Gastroesophageal sphincter (tissue), 4 donors: Measurements from ENCODE around the gene ARFRP1. TPM values are rescaled to one million over a fixed set of nuclear protein-coding genes. Genes with fewer than 3 reads are reported as not detected.

Source experiments
- ATAC-seq: fragments of 150-250 bp; one replicate; pipeline ENCODE4 v1.9.1; 2016; ENCODE audit warnings: mild to moderate bottlenecking, moderate library complexity
- H3K27ac ChIP-seq, 4 donors: fragments of 200-600 bp; sonication (generic) in 3 of 4; 1 replicate in 3 of 4; 2 replicates in 1 of 4; pipeline ENCODE4 v1.5.1; 2016 to 2019
- H3K27me3 ChIP-seq: fragments of 200-600 bp; sonication (generic); one replicate; pipeline ENCODE4 v1.5.1; 2019
- H3K36me3 ChIP-seq, 2 donors: fragments of 200-600 bp; sonication (generic); one replicate each; pipeline ENCODE4 v1.5.1; 2019; ENCODE audit warnings: control low read depth in 1 of 2
- H3K4me1 ChIP-seq, 3 donors: fragments of 200-600 bp; sonication (generic); 1 replicate in 2 of 3; 2 replicates in 1 of 3; pipeline ENCODE4 v1.5.1; 2016 to 2019; ENCODE audit warnings: control low read depth in 2 of 3
- H3K4me3 ChIP-seq, 2 donors: fragments of 200-600 bp; sonication (generic); one replicate each; pipeline ENCODE4 v1.5.1; 2019; ENCODE audit warnings: mild to moderate bottlenecking in 1 of 2, moderate library complexity in 1 of 2
- H3K9me3 ChIP-seq, 3 donors: fragments of 200-600 bp; sonication (generic); one replicate each; pipeline ENCODE4 v1.5.1; 2017 to 2019; ENCODE audit warnings: control low read depth in 2 of 3
- CTCF ChIP-seq, 4 experiments: fragments of 200-600 bp in 2 of 4; fragments of 450-650 bp in 2 of 4; sonication (generic) in 1 of 4; IDR thresholded peaks; one replicate each; pipeline ENCODE4 v1.5.1; 2017 to 2019; ENCODE audit warnings: antibody characterized with exemption in 4 of 4, mild to moderate bottlenecking in 2 of 4, moderate library complexity in 2 of 4
- EP300 ChIP-seq: sonication (generic); formaldehyde crosslinking; IDR thresholded peaks from one replicate; pipeline ENCODE4 v1.6.1; 2017; ENCODE audit warnings: antibody characterized with exemption, mild to moderate bottlenecking
- POLR2A ChIP-seq, 2 donors: fragments of 450-650 bp; IDR thresholded peaks; one replicate each; pipeline ENCODE4 v1.6.1; 2017; ENCODE audit warnings: antibody characterized with exemption in 2 of 2, mild to moderate bottlenecking in 2 of 2, moderate library complexity in 1 of 2
- POLR2AphosphoS5 ChIP-seq: sonication (generic); formaldehyde crosslinking; IDR thresholded peaks from one replicate; pipeline ENCODE4 v1.6.1; 2017; ENCODE audit warnings: antibody characterized with exemption
- WGBS, 2 donors: methylation state at CpG; one replicate each; pipeline ENCODE4 v1.1.5; 2018; ENCODE audit warnings: low coverage in 1 of 2; 5-methylcytosine and 5-hydroxymethylcytosine counted together
- total RNA-seq, 4 donors: library from RNA; depleted of rRNA; stranded (reverse); fragments of >200 nt; gene quantifications; one replicate each; pipeline ENCODE4 v1.1.0, GENCODE V29; 2016

ARFRP1 gene
- total RNA-seq, 4 donors from 2014 or later = 38.9 to 56.4 (median 49.0) TPM

- H3K36me3 ChIP-seq = peaks cover 0 to 59% of the 10 kb centered on the region in 2 donors
- TF ChIP-seq POLR2AphosphoS5 (no peak), CTCF (IDR thresholded peaks at IDR 0.05) (no peak)
- no peaks in the 10 kb centered on the region for H3K27me3 ChIP-seq
- 88% methylated on average over 5 of the region's 19 CpGs; no CpG with 5 or more reads in 1 of the 2 donors for WGBS, 2 donors
- H3K9me3 ChIP-seq = no peaks in the 10 kb centered on the region
- no peak for ATAC-seq
- H3K27ac ChIP-seq = no peak overlapping the region
- no peak overlapping the region for H3K4me3 ChIP-seq
- H3K4me1 ChIP-seq = peaks cover 0 to 21% (median 18%) of the 10 kb centered on the region in 3 donors
Measured at GRCh38 chr20:63679799-63680305, 27.9 kb downstream of the ARFRP1 start.

GRCh38 chr20:63678667-63679465, 28.9 kb downstream of the ARFRP1 start:
- Histone ChIP-seq H3K4me3 (no peak overlapping the region), H3K36me3 (peaks cover 0 to 69% of the 10 kb centered on the region in 2 donors), H3K4me1 (peaks cover 0 to 21% (median 18%) of the 10 kb centered on the region in 3 donors), H3K27ac (no peak overlapping the region), H3K27me3 (no peaks in the 10 kb centered on the region), H3K9me3 (no peaks in the 10 kb centered on the region)
- no peak for ATAC-seq
- 77 to 92% methylated on average over 6 to 19 of the region's 38 CpGs for WGBS, 2 donors
- TF ChIP-seq CTCF (IDR thresholded peaks at IDR 0.05) = no peak
- TF ChIP-seq POLR2A (IDR thresholded peaks at IDR 0.05) = no peak

GRCh38 chr20:63678071-63678470, 29.7 kb downstream of the ARFRP1 start:
- no peak overlapping the region for H3K27ac ChIP-seq
- H3K9me3 ChIP-seq = no peaks in the 10 kb centered on the region
- ATAC-seq = no peak
- WGBS, 2 donors = no CpG with 5 or more reads among the region's 13 CpGs
- H3K4me1 ChIP-seq = peaks cover 0 to 17% (median 14%) of the 10 kb centered on the region in 3 donors
- no peaks in the 10 kb centered on the region for H3K27me3 ChIP-seq
- peaks cover 0 to 77% of the 10 kb centered on the region in 2 donors for H3K36me3 ChIP-seq
- H3K4me3 ChIP-seq = no peak overlapping the region
- no peak for TF ChIP-seq EP300
- no peak for TF ChIP-seq CTCF (IDR thresholded peaks at IDR 0.05)
- no peak for TF ChIP-seq POLR2A (IDR thresholded peaks at IDR 0.05)
- TF ChIP-seq POLR2AphosphoS5 = no peak

GRCh38 chr20:63675681-63676368, 32.0 kb downstream of the ARFRP1 start:
- Histone ChIP-seq H3K4me1 (no peaks in the 10 kb centered on the region), H3K27me3 (no peaks in the 10 kb centered on the region), H3K4me3 (no peak overlapping the region), H3K36me3 (peaks cover 0 to 96% of the 10 kb centered on the region in 2 donors), H3K9me3 (no peaks in the 10 kb centered on the region), H3K27ac (no peak overlapping the region)
- WGBS, 2 donors = 88 to 92% methylated on average over 5 to 16 of the region's 20 CpGs
- TF ChIP-seq CTCF (IDR thresholded peaks at IDR 0.05) (no peak), EP300 (no peak), POLR2A (IDR thresholded peaks at IDR 0.05) (no peak)
- ATAC-seq = no peak
